Ishikawa (cell line): ENCODE results near the gene CHTF18.
A peak's percentile ranks its signal among the peaks of the same experiment; 100 is the strongest.

Experiments used
- CREB1 ChIP-seq: IDR thresholded peaks from 2 replicates; pipeline ENCODE4 v1.6.1; 2012; ENCODE audit warnings: low read depth
- EP300 ChIP-seq: IDR thresholded peaks from 2 replicates; pipeline ENCODE4 v1.6.1; 2012; ENCODE audit warnings: borderline replicate concordance
- RAD21 ChIP-seq: IDR thresholded peaks from 2 replicates; pipeline ENCODE4 v1.6.1; 2012; ENCODE audit warnings: low read depth
- TCF12 ChIP-seq: IDR thresholded peaks from 2 replicates; pipeline ENCODE4 v1.6.1; 2012; ENCODE audit warnings: low read depth
- ZBTB7A ChIP-seq: IDR thresholded peaks from 2 replicates; pipeline ENCODE4 v1.6.1; 2012; ENCODE audit warnings: low read depth
- TF ChIP-seq, protein P1 (sequence below): IDR thresholded peaks from 2 replicates; pipeline ENCODE4 v1.6.1; 2012
- TF ChIP-seq, protein P2 (sequence below): IDR thresholded peaks from 2 replicates; pipeline ENCODE4 v1.6.1; 2012; ENCODE audit warnings: low read depth, mild to moderate bottlenecking
- TF ChIP-seq, protein P3 (sequence below): IDR thresholded peaks from 2 replicates; pipeline ENCODE4 v1.6.1; 2012

GRCh38 chr16:782766-783403, 5.5 kb upstream of the CHTF18 start:
- TF ChIP-seq CREB1 (no peak), RAD21 (no peak), TCF12 (peak; percentile 69; the same call in 1 of the 2 replicates), EP300 (peak; percentile 31; the same call in 1 of the 2 replicates), ZBTB7A (peak; percentile 73; the same call in 1 of the 2 replicates)
- TF ChIP-seq, protein P1, sequence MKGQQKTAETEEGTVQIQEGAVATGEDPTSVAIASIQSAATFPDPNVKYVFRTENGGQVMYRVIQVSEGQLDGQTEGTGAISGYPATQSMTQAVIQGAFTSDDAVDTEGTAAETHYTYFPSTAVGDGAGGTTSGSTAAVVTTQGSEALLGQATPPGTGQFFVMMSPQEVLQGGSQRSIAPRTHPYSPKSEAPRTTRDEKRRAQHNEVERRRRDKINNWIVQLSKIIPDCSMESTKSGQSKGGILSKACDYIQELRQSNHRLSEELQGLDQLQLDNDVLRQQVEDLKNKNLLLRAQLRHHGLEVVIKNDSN = peak; percentile 53; the same call in 1 of the 2 replicates
- TF ChIP-seq, protein P2, sequence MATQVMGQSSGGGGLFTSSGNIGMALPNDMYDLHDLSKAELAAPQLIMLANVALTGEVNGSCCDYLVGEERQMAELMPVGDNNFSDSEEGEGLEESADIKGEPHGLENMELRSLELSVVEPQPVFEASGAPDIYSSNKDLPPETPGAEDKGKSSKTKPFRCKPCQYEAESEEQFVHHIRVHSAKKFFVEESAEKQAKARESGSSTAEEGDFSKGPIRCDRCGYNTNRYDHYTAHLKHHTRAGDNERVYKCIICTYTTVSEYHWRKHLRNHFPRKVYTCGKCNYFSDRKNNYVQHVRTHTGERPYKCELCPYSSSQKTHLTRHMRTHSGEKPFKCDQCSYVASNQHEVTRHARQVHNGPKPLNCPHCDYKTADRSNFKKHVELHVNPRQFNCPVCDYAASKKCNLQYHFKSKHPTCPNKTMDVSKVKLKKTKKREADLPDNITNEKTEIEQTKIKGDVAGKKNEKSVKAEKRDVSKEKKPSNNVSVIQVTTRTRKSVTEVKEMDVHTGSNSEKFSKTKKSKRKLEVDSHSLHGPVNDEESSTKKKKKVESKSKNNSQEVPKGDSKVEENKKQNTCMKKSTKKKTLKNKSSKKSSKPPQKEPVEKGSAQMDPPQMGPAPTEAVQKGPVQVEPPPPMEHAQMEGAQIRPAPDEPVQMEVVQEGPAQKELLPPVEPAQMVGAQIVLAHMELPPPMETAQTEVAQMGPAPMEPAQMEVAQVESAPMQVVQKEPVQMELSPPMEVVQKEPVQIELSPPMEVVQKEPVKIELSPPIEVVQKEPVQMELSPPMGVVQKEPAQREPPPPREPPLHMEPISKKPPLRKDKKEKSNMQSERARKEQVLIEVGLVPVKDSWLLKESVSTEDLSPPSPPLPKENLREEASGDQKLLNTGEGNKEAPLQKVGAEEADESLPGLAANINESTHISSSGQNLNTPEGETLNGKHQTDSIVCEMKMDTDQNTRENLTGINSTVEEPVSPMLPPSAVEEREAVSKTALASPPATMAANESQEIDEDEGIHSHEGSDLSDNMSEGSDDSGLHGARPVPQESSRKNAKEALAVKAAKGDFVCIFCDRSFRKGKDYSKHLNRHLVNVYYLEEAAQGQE = no peak
- TF ChIP-seq, protein P3, sequence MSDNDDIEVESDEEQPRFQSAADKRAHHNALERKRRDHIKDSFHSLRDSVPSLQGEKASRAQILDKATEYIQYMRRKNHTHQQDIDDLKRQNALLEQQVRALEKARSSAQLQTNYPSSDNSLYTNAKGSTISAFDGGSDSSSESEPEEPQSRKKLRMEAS = no peak; the same call in none of the 2 replicates
